Heart left ventricle (tissue), 16 donors: ENCODE results near the gene STS. TPM values are rescaled to one million over a fixed set of nuclear protein-coding genes. Genes with fewer than 3 reads are reported as not detected.
"Not testable (repeated sequence)": the region's sequence is repeated elsewhere in the genome, so short reads cannot be mapped to it uniquely, and the experiment has no call there.

Experiments
- ATAC-seq, 4 donors: fragments of 200-7000 bp; cut with Tn5 transposase; one replicate each; pipeline ENCODE4 v1.9.1; 2020 to 2022; ENCODE audit warnings: moderate library complexity in 4 of 4, mild to moderate bottlenecking in 3 of 4, moderate number of reproducible peaks in 1 of 4
- DNase-seq, 5 donors: peaks; one replicate each; pipeline ENCODE4 v3.0.0-alpha.2; 2020
- H3K27ac ChIP-seq, 12 donors: fragments of 200-600 bp; sonication (generic) in 4 of 12; one replicate each; pipeline versions ENCODE4 v1.5.0 to v1.8.0; 2016 to 2022; ENCODE audit warnings: mild to moderate bottlenecking in 2 of 12
- H3K27me3 ChIP-seq, 9 donors: fragments of 200-600 bp; sonication (generic) in 2 of 9; one replicate each; pipeline versions ENCODE4 v1.5.1 to v1.8.0; 2016 to 2022; ENCODE audit warnings: mild to moderate bottlenecking in 3 of 9
- H3K36me3 ChIP-seq, 9 donors: fragments of 200-600 bp; sonication (generic) in 2 of 9; one replicate each; pipeline versions ENCODE4 v1.5.0 to v1.8.0; 2018 to 2022; ENCODE audit warnings: mild to moderate bottlenecking in 2 of 9
- H3K4me1 ChIP-seq, 12 donors: fragments of 200-600 bp; sonication (generic) in 4 of 12; one replicate each; pipeline versions ENCODE4 v1.5.0 to v1.8.0; 2016 to 2022; ENCODE audit warnings: mild to moderate bottlenecking in 3 of 12
- H3K4me3 ChIP-seq, 12 donors: fragments of 200-600 bp; sonication (generic) in 4 of 12; one replicate each; pipeline versions ENCODE4 v1.5.0 to v1.8.0; 2017 to 2022; ENCODE audit warnings: mild to moderate bottlenecking in 9 of 12, moderate library complexity in 4 of 12
- H3K9me3 ChIP-seq, 12 donors: fragments of 200-600 bp; sonication (generic) in 4 of 12; one replicate each; pipeline versions ENCODE4 v1.5.0 to v1.8.0; 2016 to 2022; ENCODE audit warnings: mild to moderate bottlenecking in 1 of 12
- POLR2A ChIP-seq, 2 donors: fragments of 450-650 bp; IDR thresholded peaks; one replicate each; pipeline ENCODE4 v1.6.1; 2017; ENCODE audit warnings: antibody characterized with exemption in 2 of 2, mild to moderate bottlenecking in 2 of 2, moderate library complexity in 2 of 2
- whole genome bisulfite sequencing, 4 donors: extraction: QIAGEN DNeasy Blood & Tissue Kit in 2 of 4; methylation state at CpG; one replicate each; pipeline versions ENCODE4 v1.1.5 to v1.1.7; 2013 to 2018; 5-methylcytosine and 5-hydroxymethylcytosine counted together
- intact Hi-C, 10 donors: fragments of 100-400 bp; cut with DNase I; formaldehyde crosslinking; loops; one replicate each; pipeline versions ENCODE4 v1.11.1 to v1.14.2; 2022
- polyA plus RNA-seq, 2 donors: library from polyadenylated mRNA; stranded (reverse); fragments of 200-250 nt; gene quantifications; one replicate each; pipeline ENCODE4 v1.2.3, GENCODE V29; 2013
- total RNA-seq, 9 donors: library from RNA; depleted of rRNA in 2 of 9; stranded (reverse); fragments of >200 nt in 2 of 9; fragmentation: NEBNext Ultra II Directional in 3 of 9; extraction: Animal tissue kit (Norgen Biotek cat#: 25700) in 3 of 9; gene quantifications; one replicate each; pipeline versions ENCODE4 v1.1.0 to v1.2.4, GENCODE V29; 2016 to 2023
- TF ChIP-seq, protein P1 (sequence below), 12 donors: fragments of 200-600 bp; sonication (generic) in 4 of 12; IDR thresholded peaks; one replicate each; pipeline versions ENCODE4 v1.5.0 to v1.8.0; 2018 to 2022; ENCODE audit warnings: antibody characterized with exemption in 12 of 12, mild to moderate bottlenecking in 5 of 12
- donor health status: ischemic (EF 13 %, LVEDD 7.1; RV severe dilation, severe dysfunction).
- donor health status: healthy with polysubstance abuse.
- donor health status: DM: no; HTN: yes; CAD: no.
- donor health status: DM: no; HTN: no; CAD: no.
- donor health status: ischemic (EF 25% LVEDD 6.9; RV normal size, moderate dysfunction).
- donor health status: ischemic (EF 25% LVEDD 5.7; RV mildly dilated, moderate dysfunction).
- donor health status: healthy.
- donor health status: DM: yes; HTN: yes; CAD: no.
- donor health status: ischemic (EF 35%, LVEDD 5.7; RV mildly dilated, moderate dysfunction).
- donor health status: nonischemic (EF 11% LVEDD 7.7; RV severe dilation, severe dysfunction).
- donor health status: DM: yes; HTN: yes; CAD: no.
- donor health status: PGD.
- donor health status: ischemic (EF 29% LVEDD 5.4; RV normal size, mild dysfunction).
- donor health status: nonischemic (EF 23%, LVEDD 6.1; RV moderate dilation, normal function).

Gene STS
- total and polyA plus RNA-seq, 11 donors = 1.2 to 8.6 (median 5.8) TPM

DNA sequence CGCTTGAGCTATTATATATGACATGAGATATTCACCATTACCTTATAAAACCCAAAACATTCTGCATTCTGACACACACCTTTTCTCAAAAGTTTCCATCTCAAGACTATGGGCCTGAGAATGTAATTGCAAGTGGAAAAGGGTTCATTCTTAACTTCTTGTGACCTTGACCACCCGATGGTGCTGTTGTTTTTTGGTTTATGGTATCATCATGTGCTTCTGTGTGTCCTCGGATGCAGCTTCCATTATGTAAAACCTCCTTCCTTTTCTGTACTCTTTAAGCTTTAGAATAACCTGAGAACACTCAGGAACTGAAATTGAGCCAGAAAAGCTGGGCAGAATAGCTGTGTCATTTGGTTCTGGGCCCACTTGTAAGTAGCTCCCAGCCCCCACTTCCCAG lies 16.7 kb downstream of the STS start:
- WGBS, 4 donors = 56 to 71% (median 63%) methylated on average over 3 of the region's 3 CpGs
- no peaks in the 10 kb centered on the region for H3K4me1 ChIP-seq
- H3K36me3 ChIP-seq = no peaks in the 10 kb centered on the region
- no peak for ATAC-seq
- H3K4me3 ChIP-seq = no peak overlapping the region
- no peak for DNase-seq
- no peak overlapping the region for H3K27ac ChIP-seq
- no peaks in the 10 kb centered on the region for H3K27me3 ChIP-seq
- TF ChIP-seq, protein P1, sequence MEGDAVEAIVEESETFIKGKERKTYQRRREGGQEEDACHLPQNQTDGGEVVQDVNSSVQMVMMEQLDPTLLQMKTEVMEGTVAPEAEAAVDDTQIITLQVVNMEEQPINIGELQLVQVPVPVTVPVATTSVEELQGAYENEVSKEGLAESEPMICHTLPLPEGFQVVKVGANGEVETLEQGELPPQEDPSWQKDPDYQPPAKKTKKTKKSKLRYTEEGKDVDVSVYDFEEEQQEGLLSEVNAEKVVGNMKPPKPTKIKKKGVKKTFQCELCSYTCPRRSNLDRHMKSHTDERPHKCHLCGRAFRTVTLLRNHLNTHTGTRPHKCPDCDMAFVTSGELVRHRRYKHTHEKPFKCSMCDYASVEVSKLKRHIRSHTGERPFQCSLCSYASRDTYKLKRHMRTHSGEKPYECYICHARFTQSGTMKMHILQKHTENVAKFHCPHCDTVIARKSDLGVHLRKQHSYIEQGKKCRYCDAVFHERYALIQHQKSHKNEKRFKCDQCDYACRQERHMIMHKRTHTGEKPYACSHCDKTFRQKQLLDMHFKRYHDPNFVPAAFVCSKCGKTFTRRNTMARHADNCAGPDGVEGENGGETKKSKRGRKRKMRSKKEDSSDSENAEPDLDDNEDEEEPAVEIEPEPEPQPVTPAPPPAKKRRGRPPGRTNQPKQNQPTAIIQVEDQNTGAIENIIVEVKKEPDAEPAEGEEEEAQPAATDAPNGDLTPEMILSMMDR (IDR thresholded peaks at IDR 0.05) = no peak
- no peak for TF ChIP-seq POLR2A (IDR thresholded peaks at IDR 0.05)
- intact Hi-C loops = no loop called here
- H3K9me3 ChIP-seq = peaks cover 0 to 11% (median 0%) of the 10 kb centered on the region in 12 donors

DNA sequence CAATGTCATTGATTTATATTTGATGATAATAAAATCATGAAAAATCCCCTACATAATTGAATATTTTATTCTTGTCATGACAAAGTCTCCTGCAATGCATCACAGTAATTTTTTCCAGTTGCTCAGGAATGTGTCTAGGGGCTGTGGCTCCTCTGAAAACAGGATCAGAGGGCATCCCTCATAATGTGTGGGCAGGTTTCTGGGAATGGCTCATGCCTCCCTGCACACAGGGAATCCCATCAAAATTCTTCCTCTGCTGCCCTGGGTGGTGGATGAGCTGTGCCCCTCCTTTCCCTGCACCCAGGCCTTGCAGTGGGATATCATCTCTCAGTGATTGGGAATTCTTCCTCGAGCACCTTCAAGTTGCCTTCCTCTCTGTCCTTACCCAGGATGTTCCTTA lies 20.9 kb downstream of the STS start:
- Histone ChIP-seq H3K27me3 (no peaks in the 10 kb centered on the region), H3K9me3 (peaks cover 0 to 14% (median 0%) of the 10 kb centered on the region in 12 donors), H3K4me1 (no peaks in the 10 kb centered on the region), H3K27ac (no peak overlapping the region), H3K36me3 (no peaks in the 10 kb centered on the region), H3K4me3 (no peak overlapping the region)
- TF ChIP-seq POLR2A (IDR thresholded peaks at IDR 0.05) = no peak
- TF ChIP-seq, protein P1 (IDR thresholded peaks at IDR 0.05) = no peak
- intact Hi-C loops = no loop called here
- ATAC-seq (no peak), DNase-seq (no peak)
- WGBS, 4 donors = 86 to 100% (median 100%) methylated on average over 1 of the region's 1 CpG

DNA sequence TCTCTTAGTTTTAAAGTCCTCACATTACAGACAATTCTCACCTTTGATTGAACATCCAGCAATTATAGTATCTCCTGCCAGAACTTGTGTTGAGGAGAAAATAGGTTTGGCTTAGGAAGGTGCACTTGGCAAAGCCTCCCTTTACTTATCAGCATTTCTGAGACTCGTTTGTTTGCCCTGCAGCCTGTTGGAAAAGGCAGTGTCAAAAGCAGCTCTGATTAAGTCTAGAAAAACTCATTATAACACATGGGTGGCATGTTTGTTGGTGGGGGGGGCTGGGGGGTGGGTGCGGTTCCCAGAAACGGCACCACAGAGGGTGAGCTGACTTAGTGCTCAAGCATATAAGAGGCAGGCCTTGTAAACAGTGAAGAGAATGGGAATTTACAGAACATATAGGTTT lies 22.1 kb downstream of the STS start:
- H3K4me3 ChIP-seq = no peak overlapping the region
- intact Hi-C loops = no loop called here
- ATAC-seq = no peak
- H3K4me1 ChIP-seq = no peaks in the 10 kb centered on the region
- TF ChIP-seq, protein P1 (IDR thresholded peaks at IDR 0.05) = no peak
- TF ChIP-seq POLR2A (IDR thresholded peaks at IDR 0.05) = no peak
- no peak overlapping the region for H3K27ac ChIP-seq
- WGBS, 4 donors = 55 to 66% (median 61%) methylated on average over 3 of the region's 3 CpGs
- DNase-seq = no peak
- H3K36me3 ChIP-seq = no peaks in the 10 kb centered on the region
- H3K9me3 ChIP-seq = peaks cover 0 to 14% (median 0%) of the 10 kb centered on the region in 12 donors
- H3K27me3 ChIP-seq = no peaks in the 10 kb centered on the region

DNA sequence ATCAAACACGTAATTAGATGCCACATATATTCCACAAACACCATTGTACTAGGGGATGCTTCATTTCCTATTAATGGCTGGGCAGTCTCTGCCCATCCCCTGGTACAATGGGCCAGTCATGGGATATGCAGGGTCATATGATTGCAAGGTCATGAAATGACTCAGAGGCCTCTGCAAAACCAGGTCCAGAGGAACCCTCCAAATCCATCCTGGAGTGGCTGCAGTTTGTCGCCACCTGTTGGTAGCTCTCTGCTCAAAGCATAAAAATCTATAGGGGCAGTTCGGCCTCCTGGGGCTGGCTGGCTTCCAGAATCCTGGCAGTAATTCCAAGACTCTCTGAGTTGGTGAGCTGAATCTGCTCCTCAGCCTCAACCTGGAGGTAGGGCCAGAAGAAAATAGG lies 23.4 kb downstream of the STS start:
- no peak for ATAC-seq

DNA sequence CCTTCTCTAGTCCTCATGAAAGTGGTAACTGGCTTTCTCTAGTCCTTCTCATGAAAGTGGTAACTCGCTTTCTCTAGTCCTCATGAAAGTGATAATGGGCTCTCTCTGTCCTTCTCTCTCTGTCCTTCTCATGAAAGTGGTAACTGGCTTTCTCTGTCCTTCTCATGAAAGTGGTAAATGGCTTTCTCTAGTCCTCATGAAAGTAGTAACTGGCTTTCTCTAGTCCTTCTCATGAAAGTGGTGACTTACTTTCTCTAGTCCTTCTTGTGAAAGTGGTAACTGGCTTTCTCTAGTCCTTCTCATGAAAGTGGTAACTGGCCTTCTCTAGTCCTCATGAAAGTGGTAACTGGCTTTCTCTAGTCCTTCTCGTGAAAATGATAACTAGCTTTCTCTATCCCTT lies 31.3 kb downstream of the STS start:
- H3K4me1 ChIP-seq, H3K27ac ChIP-seq, DNase-seq, H3K36me3 ChIP-seq, ATAC-seq, intact Hi-C loops, H3K27me3 ChIP-seq, H3K9me3 ChIP-seq, H3K4me3 ChIP-seq: not testable (repeated sequence)
- 79 to 96% (median 89%) methylated on average over 2 of the region's 2 CpGs for WGBS, 4 donors

More for the DNA sequence above, 23.4 kb downstream of the STS start:
- Histone ChIP-seq H3K4me3 (no peak overlapping the region), H3K4me1 (no peaks in the 10 kb centered on the region), H3K9me3 (peaks cover 0 to 14% (median 0%) of the 10 kb centered on the region in 12 donors), H3K27me3 (no peaks in the 10 kb centered on the region), H3K36me3 (no peaks in the 10 kb centered on the region), H3K27ac (no peak overlapping the region)
- intact Hi-C loops = no loop called here
- no peak for TF ChIP-seq POLR2A (IDR thresholded peaks at IDR 0.05)
- TF ChIP-seq, protein P1 (IDR thresholded peaks at IDR 0.05) = peak in 5 of 12 donors; percentile 8 to 37 (median 12)
- 95 to 97% (median 96%) methylated on average over 3 of the region's 3 CpGs for WGBS, 4 donors
- DNase-seq = no peak
